GM12874 (cell line): ENCODE data around the gene UBA5.

Experiments used
- CTCF ChIP-seq: IDR thresholded peaks from 2 replicates; pipeline ENCODE4 v1.5.1; 2011; ENCODE audit warnings: low read depth, mild to moderate bottlenecking, control low read depth, low read length, moderate library complexity; ENCODE audit not compliant: insufficient read depth

The UBA5 gene

GRCh38 chr3:132641837-132642538 lies 18.1 kb upstream of the UBA5 start:
- TF ChIP-seq CTCF = peak; percentile 42

GRCh38 chr3:132642539-132642847 lies 17.6 kb upstream of the UBA5 start:
- TF ChIP-seq CTCF = no peak

- no peak for TF ChIP-seq CTCF
Observed at GRCh38 chr3:132643366-132643765, 16.8 kb upstream of the UBA5 start.

GRCh38 chr3:132645058-132645457 lies 15.1 kb upstream of the UBA5 start:
- TF ChIP-seq CTCF = no peak

GRCh38 chr3:132650153-132650552 lies 10.0 kb upstream of the UBA5 start:
- TF ChIP-seq CTCF = no peak

- TF ChIP-seq CTCF = no peak
Observed at GRCh38 chr3:132652640-132653270, 7.4 kb upstream of the UBA5 start.

- TF ChIP-seq CTCF = no peak
Observed at GRCh38 chr3:132654190-132654589, 5.9 kb upstream of the UBA5 start.

GRCh38 chr3:132654721-132655120 lies 5.4 kb upstream of the UBA5 start:
- no peak for TF ChIP-seq CTCF
